ENCODE data around the gene GBX2. TPM values are rescaled to one million over a fixed set of nuclear protein-coding genes. Genes with fewer than 3 reads are reported as not detected.

Gene GBX2
- total RNA-seq = 0.23 and 1.3 TPM in 2 replicates

GRCh38 chr2:236168110-236169080 lies at the start of gene GBX2:
GBX2 (minus strand) TSS chr2:236168386; CDS start chr2:236167971, 415 bp downstream.

Other genes with a start within 250 kb of the GBX2 start
- not detected in 2 replicates for gene ASB18, start 96.0 kb upstream of the GBX2 start, total RNA-seq

Measured in hair follicular keratinocyte (primary cell).